ENCODE results near the gene TARDBP. TPM values are rescaled to one million over a fixed set of nuclear protein-coding genes. Genes with fewer than 3 reads are reported as not detected.

TARDBP gene
- 44.9 and 82.8 TPM in 2 replicates for total RNA-seq

DNA sequence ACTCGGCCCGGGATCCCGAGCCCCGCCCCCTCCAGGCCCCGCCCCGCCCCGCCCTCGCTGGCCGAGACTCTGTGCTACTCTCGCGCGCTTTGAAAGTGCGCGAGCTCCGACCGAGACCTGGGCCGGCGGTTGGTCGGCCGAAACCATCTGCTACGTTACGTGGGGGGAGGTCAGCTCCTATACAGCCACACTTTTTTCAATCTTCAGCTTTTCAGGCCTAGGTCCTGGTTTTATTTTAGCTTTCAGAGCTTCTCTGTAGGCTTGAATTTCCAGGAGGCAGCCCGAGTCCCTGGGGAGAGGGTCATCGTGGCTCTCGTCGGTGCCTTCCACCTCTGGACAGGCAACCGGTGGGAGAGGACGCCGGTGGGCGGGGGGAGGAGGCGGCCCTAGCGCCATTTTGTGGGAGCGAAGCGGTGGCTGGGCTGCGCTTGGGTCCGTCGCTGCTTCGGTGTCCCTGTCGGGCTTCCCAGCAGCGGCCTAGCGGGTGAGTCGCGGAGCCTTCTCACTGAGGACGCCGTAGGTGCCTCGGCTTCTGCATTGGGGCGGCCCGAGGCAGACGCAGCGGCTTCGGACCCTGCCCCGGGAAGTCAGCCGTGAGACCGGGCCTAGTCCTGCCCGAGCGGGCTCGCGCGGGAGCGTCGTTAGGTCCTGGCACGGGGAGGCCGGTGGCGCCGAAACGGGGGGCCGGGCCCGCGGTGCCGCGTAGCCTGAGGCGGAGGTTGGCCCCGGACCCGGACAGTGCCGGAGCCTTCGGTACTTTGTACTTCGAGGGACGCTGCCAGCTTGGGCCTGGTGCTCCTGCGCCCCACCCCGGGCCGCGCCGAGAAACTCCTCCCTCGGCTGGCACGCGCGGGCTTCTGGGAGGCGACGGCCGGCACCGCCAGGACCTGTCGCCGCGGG lies at the start of gene TARDBP:
TSS of gene TARDBP (plus strand) at position 395 of the 900 bp plus-strand sequence. CDS start 1,074 bp downstream, outside the sequence.

DNA sequence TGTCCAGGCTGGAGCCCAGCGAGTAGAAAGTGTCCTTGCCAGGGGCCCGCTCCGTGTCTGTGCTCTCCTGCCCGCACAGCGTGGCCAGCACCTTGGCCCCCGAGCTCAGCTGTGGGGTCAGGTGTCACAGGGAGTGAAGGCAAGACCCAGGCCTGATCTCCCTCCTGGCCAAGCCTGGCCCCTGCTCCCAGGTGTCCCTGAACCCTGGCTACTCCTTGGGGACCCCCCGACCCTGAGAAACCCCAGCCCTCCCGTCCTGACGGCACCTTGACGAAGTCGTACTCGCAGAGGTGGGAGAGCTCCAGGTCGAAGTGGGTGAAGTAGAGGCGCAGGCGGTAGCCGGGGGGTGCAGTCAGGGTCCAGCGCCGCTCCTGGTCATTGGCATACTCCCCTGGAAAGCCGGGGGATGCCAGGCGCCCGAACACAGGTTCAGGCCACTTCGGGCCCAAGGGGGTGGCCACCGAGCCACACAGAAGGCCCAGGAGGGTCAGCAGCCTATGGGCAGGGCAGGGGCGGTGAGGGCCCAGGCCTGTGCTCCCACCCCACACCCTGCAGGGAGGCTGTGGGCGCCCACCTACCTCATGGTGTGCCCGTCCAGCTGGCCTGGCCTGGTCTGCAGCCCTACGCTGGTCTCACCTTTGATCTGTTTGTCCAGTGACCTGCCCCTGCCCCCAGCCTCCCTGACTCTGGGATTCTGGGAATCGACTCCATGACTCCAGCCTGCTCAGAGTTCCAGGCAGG lies 34.3 kb downstream of the TARDBP start, which contains the start of gene MASP2:
TSS of gene MASP2 (minus strand) at position 615 of the 741 bp plus-strand sequence. CDS start at position 583, 32 bp downstream.

DNA sequence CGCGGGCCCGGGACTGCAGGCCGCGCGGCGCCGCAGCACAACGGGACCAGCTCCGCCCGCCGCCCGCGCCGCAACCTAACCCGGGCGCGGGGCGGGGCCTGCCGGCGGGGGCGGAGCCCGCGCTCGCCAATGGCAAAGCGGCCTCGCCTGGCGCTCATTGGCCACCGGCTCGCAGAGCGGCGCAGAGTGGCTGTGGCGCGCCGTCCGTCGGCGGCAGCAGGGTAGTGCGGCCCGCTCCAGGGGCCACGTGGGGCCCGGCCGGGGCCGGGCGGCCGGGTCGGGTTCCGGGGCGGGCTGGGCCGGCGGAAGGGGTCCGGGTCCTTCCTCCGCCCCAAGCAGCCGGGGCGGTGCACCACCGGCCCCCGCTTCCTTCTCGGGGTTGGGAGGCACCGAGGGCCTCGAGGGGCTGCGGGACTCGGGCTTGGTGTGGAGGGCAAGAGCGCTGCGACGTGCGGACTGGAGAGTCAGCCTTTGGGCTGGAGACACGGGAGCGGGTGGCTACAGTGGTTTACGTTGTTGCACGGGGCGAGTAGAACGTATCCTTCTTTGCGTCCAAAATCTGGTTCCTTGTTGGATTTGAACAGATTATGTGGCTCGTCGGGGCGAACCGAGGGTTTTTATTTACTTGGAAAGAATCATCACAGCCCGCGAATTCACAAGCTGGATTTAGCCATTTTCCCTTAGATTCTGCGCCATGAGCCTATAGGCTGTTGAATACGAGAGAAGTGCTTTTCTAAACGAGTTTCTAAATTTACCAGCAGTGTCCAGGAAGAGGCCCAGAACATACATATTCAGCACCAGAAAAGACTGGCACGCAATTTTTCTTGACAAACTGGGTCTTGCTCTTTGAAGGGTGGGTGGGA lies 47.7 kb downstream of the TARDBP start, which contains the start of gene SRM:
TSS of gene SRM (minus strand) at position 51 of the 863 bp plus-strand sequence. CDS start 75 bp downstream, outside the sequence.

Other genes with a start within 250 kb of the TARDBP start
- gene CASZ1, start 216.0 kb upstream of the TARDBP start, total RNA-seq = 0.39 and 3.4 TPM in 2 replicates
- gene MASP2, start 34.6 kb downstream of the TARDBP start, total RNA-seq = not detected in 2 replicates
- 15.7 and 35.9 TPM in 2 replicates for gene SRM, start 47.4 kb downstream of the TARDBP start, total RNA-seq
- gene EXOSC10, start 87.2 kb downstream of the TARDBP start, total RNA-seq = 43.2 and 61.4 TPM in 2 replicates
- not detected in 2 replicates for gene ANGPTL7, start 176.7 kb downstream of the TARDBP start, total RNA-seq
- gene MTOR, start 249.9 kb downstream of the TARDBP start, total RNA-seq = 30.2 and 57.4 TPM in 2 replicates